Upper lobe of right lung (tissue), 1 donor: ENCODE data around the gene SOX13. TPM values are rescaled to one million over a fixed set of nuclear protein-coding genes. Genes with fewer than 3 reads are reported as not detected.

ENCODE experiments used
- ATAC-seq: fragments of 200-7000 bp; cut with Tn5 transposase; one replicate; pipeline ENCODE4 v1.9.1; 2020; ENCODE audit warnings: mild to moderate bottlenecking, moderate library complexity
- DNase-seq: peaks from one replicate; pipeline ENCODE4 v3.0.0-alpha.2; 2020
- H3K27ac ChIP-seq: fragments of 200-600 bp; one replicate; pipeline ENCODE4 v1.8.0; 2022
- H3K27me3 ChIP-seq: fragments of 200-600 bp; one replicate; pipeline ENCODE4 v1.8.0; 2022; ENCODE audit warnings: mild to moderate bottlenecking
- H3K36me3 ChIP-seq: fragments of 200-600 bp; one replicate; pipeline ENCODE4 v1.8.0; 2022
- H3K4me1 ChIP-seq: fragments of 200-600 bp; one replicate; pipeline ENCODE4 v1.8.0; 2022
- H3K4me3 ChIP-seq: fragments of 200-600 bp; one replicate; pipeline ENCODE4 v1.8.0; 2022; ENCODE audit warnings: mild to moderate bottlenecking
- H3K9me3 ChIP-seq: fragments of 200-600 bp; one replicate; pipeline ENCODE4 v1.8.0; 2022
- intact Hi-C: fragments of 100-400 bp; cut with DNase I; formaldehyde crosslinking; loops from one replicate; pipeline ENCODE4 v1.11.0; 2022
- total RNA-seq: library from RNA; stranded (reverse); fragmentation: NEBNext Ultra II Directional; extraction: Animal tissue kit (Norgen Biotek cat#: 25700); gene quantifications from one replicate; pipeline ENCODE4 v1.2.1, GENCODE V29; 2021
- TF ChIP-seq, protein P1 (sequence below): fragments of 200-600 bp; IDR thresholded peaks from one replicate; pipeline ENCODE4 v1.8.0; 2022; ENCODE audit warnings: antibody characterized with exemption
- donor health status: DM: no; HTN: yes; CAD: no; lungs with severe emphysema.

The SOX13 gene
- total RNA-seq, 1 donor from 2014 or later, result 76.3 TPM

DNA sequence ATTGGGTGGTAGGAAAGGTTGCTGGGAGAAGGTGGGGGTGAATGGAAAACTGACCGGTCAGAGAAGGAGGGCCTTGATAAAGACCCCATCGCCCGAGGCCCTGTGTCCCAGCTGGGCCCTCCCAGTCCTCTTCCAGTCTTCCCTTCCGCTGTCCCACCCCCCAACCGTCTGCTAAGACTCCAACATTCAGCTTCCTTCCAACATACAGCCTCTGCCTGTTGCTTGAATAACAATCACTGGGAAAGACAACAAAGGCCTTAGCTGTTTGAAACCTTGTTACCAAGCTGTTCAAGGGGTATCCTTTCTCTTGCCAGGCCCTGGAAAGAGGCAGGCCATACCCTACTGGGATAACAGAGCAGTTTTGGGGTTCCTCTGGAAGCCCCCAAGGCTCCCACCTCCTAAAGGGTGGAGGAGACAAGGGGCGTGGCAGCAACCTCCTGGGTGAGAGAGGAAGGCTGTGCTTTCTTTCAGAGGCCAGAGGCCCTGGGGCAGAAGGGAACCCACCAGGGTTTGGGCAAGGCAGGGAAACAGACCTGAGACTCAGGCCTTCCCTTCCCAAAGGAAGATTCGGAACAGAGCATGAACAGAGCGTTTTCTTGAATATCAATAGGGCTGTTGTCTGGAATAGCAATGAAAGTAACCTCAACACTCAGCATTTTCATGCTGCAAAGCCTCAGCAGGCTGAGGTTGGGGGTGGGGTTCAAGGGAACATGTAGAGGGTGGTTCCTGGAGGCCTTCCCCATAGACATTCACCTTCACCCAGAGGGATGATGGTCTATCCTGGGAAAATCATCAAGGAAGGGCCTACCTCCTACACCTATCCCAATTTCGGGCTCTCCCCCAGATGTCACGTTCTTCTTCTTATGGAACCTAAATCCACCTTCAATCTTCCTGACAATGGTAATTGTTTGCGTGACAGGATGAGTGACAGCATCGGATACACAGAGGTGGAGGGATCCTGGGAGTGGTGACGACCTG, 74.8 kb downstream of the SOX13 start:
- Histone ChIP-seq H3K4me1 (peaks cover 11% of the 10 kb centered on the region), H3K27me3 (no peaks in the 10 kb centered on the region), H3K9me3 (no peaks in the 10 kb centered on the region), H3K36me3 (no peaks in the 10 kb centered on the region), H3K27ac (no peak overlapping the region), H3K4me3 (no peak overlapping the region)
- DNase-seq (no peak), ATAC-seq (no peak)
- TF ChIP-seq, protein P1, sequence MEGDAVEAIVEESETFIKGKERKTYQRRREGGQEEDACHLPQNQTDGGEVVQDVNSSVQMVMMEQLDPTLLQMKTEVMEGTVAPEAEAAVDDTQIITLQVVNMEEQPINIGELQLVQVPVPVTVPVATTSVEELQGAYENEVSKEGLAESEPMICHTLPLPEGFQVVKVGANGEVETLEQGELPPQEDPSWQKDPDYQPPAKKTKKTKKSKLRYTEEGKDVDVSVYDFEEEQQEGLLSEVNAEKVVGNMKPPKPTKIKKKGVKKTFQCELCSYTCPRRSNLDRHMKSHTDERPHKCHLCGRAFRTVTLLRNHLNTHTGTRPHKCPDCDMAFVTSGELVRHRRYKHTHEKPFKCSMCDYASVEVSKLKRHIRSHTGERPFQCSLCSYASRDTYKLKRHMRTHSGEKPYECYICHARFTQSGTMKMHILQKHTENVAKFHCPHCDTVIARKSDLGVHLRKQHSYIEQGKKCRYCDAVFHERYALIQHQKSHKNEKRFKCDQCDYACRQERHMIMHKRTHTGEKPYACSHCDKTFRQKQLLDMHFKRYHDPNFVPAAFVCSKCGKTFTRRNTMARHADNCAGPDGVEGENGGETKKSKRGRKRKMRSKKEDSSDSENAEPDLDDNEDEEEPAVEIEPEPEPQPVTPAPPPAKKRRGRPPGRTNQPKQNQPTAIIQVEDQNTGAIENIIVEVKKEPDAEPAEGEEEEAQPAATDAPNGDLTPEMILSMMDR, result no peak
- intact Hi-C loops, result no loop called here

DNA sequence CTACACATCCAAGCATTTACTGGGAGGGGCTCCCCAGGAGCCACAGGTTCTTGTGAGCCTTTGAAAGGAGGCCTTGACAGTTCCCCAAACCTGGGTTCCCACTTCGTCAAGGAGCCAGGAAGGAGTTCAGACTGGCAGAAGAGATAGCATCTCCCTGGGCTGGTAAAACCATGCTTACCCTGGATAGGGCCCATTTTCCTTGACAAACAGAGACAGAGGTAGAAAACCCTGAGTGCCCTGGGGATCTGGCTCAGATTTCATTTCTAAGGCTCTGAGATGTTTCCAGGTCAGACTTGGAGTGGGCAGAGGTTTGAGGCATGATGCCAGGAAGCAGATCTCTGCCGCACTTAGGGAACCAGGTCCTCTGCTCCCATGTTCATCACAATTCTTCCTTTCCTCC, 76.2 kb downstream of the SOX13 start:
- ATAC-seq, result no peak
- Histone ChIP-seq H3K4me1 (peaks cover 12% of the 10 kb centered on the region), H3K9me3 (no peaks in the 10 kb centered on the region), H3K4me3 (no peak overlapping the region), H3K36me3 (no peaks in the 10 kb centered on the region), H3K27me3 (no peaks in the 10 kb centered on the region), H3K27ac (no peak overlapping the region)
- TF ChIP-seq, protein P1, result no peak
- no peak for DNase-seq
- intact Hi-C loops, result no loop called here

DNA sequence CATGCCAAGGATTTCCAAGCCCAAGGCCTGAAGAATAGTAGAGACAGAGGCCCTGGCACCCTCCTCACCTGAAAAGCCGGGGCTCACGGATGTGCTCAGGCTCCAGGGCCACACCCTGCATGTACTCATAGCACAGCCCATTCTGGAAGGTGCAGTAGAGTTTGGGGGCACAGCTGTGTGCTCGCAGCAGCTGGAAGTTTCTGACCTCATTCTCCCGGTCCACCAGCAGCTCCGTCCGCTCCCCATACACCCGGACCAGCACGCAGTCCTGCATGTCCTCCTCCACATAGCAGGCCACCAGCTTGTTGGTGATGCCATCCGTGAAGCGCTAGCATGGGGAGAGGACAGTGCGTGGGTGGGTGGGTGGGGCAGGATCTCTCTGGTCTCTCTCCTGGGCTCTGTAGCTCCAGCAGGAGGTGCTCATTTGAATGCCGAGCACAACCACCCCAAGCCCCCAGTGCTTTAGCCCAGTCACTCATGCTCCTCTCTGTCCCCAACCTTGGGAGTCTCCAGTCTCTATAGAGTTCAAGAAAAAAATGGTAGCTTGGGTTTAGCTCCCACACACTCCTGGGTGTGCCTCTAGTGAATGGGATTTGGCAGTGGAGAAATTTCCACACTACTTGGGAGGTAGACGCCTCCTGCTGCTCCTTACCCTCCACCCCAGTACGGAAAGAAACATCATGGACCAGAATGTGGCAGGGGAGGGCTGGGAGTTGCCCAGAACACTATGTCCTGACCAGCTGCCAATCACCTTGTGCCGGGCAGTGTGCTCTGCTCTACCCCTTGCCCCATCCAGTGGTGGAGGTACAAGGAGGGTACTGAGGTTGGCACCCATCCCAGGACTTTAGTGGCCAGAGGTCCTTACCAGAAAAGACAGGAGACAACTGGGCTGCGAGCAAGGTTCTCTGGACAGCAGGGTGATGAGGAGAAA, 77.0 kb downstream of the SOX13 start:
- Histone ChIP-seq H3K27ac (no peak overlapping the region), H3K4me3 (no peak overlapping the region), H3K4me1 (peaks cover 12% of the 10 kb centered on the region), H3K36me3 (no peaks in the 10 kb centered on the region), H3K9me3 (no peaks in the 10 kb centered on the region), H3K27me3 (no peaks in the 10 kb centered on the region)
- DNase-seq, result no peak
- intact Hi-C loops, result no loop called here
- ATAC-seq, result peak; percentile 3
- TF ChIP-seq, protein P1, result no peak

DNA sequence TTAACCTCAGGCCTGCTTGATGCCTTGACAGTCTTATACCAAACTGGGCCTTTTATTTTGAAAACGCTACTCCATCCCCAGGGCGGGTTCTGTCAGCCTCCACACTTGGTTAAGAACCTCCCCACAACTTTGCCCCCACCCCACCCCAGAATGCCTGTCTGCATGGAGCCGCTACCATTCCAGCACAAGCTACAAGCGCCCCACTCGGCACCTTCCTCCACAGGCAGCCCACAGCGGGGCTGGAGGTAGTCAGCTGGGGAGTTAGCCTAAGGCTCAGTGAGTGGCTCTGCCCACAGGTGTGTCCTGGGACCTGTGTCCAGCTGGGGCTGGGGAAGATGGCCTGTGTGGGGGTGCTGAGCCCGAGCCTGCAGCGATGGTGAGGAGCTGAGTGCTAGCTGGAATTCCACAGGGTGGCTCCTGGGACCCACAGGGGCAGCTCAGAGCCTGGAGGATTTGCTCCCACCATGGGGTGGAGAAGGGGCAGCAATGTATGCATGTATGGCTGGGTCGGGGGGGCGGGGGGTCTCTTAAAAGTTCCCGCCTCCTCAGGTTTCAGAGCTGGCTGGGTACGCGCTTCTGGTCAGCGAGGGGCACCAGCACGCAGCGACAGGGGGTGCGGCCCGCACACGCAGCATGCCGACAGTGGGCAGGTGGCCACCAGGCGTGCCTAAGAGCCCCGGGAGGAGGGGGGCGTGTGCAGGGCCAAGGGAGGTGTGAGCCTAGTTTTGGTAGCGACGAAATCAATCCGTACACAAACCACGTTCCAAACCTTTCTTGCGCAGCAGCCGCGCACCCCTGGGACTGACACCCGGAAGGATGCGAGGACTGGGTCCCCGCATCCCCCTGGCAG, 78.0 kb downstream of the SOX13 start:
- Histone ChIP-seq H3K9me3 (no peaks in the 10 kb centered on the region), H3K4me1 (peaks cover 12% of the 10 kb centered on the region), H3K27me3 (no peaks in the 10 kb centered on the region), H3K36me3 (no peaks in the 10 kb centered on the region), H3K27ac (peak overlapping the region; percentile 36), H3K4me3 (peak overlapping the region; percentile 71)
- ATAC-seq, result peak; percentile 5
- TF ChIP-seq, protein P1, result no peak
- intact Hi-C loops, result no loop called here
- DNase-seq, result no peak
